Measurements from ENCODE around the gene WWOX. TPM values are rescaled to one million over a fixed set of nuclear protein-coding genes. Genes with fewer than 3 reads are reported as not detected.

Gene WWOX
- total and polyA plus RNA-seq, 2 donors (not counting 3 experiments of a cell fraction or from before 2014, with no cell fraction given): 6.2 to 12.5 TPM

- no peaks in the 10 kb centered on the region for H3K9me1 ChIP-seq (replicated peaks; ENCODE audit: control insufficient read depth, extremely low read depth, insufficient read depth, low read length)
- H3K27me3 ChIP-seq (ENCODE audit: control insufficient read depth in 2 of 2, insufficient read depth in 2 of 2, low read length in 2 of 2): no peaks in the 10 kb centered on the region
- no peaks in the 10 kb centered on the region for H3K36me3 ChIP-seq (ENCODE audit: control insufficient read depth in 2 of 2, extremely low read depth in 1 of 2, insufficient read depth in 2 of 2, low read length in 2 of 2)
- no peak for DNase-seq (ENCODE audit: low read depth, low spot score)
- no peaks in the 10 kb centered on the region for H4K20me1 ChIP-seq (replicated peaks; ENCODE audit: control insufficient read depth, extremely low read depth, insufficient read depth, low read length)
- FAIRE-seq: no peak
- no peaks in the 10 kb centered on the region for H3K79me2 ChIP-seq (ENCODE audit: control insufficient read depth, insufficient read depth, low read length)
- ChIA-PET POLR2A (no interaction called here), CTCF (no interaction called here)
- H2AFZ ChIP-seq (ENCODE audit: low read depth, low read length): no peak overlapping the region
- no peak overlapping the region for H3K4me2 ChIP-seq (ENCODE audit: insufficient read depth, low read length)
- no peak overlapping the region for H3K9ac ChIP-seq (replicated peaks; ENCODE audit: extremely low read depth, insufficient read depth, low read length)
- no peak overlapping the region for H3K27ac ChIP-seq (ENCODE audit: insufficient read depth, low read depth, low read length)
- BruUV-seq (replicated peaks): no TSS peak
- no peak overlapping the region for H3K4me3 ChIP-seq (replicated peaks in 1 of 3; ENCODE audit: insufficient read depth in 1 of 3, low read depth in 1 of 3, low read length in 3 of 3)
- TF ChIP-seq GATA2 (IDR thresholded peaks at IDR 0.05; ENCODE audit: insufficient read depth, insufficient read length, low read depth, low read length) (no peak), MYC (IDR thresholded peaks at IDR 0.05; ENCODE audit: low read depth, low read length) (no peak), EZH2 (IDR thresholded peaks at IDR 0.05; ENCODE audit: borderline replicate concordance, low read depth, low read length, severe bottlenecking) (no peak), POLR2AphosphoS5 (IDR thresholded peaks at IDR 0.05; ENCODE audit: insufficient read depth, low read depth, low read length) (no peak), JUN (IDR thresholded peaks at IDR 0.05; ENCODE audit: borderline replicate concordance, insufficient read depth, insufficient read length, low read depth) (no peak), POLR2A (IDR thresholded peaks at IDR 0.05; ENCODE audit: low read depth, low read length) (no peak), FOS (IDR thresholded peaks at IDR 0.05; ENCODE audit: borderline replicate concordance, insufficient read depth, low read length) (no peak)
- no peaks in the 10 kb centered on the region for H3K4me1 ChIP-seq (ENCODE audit: control insufficient read depth, extremely low read depth, insufficient read depth, low read length)
- intact Hi-C loops (cut with micrococcal nuclease): no loop called here
- peaks cover 4% of the 10 kb centered on the region for H3K9me3 ChIP-seq (replicated peaks; ENCODE audit: control insufficient read depth, insufficient read depth, low read length)
- dilution Hi-C loops (cut with MboI; ENCODE audit: extremely low pct_ligation_motif_present, low sequenced_read_pairs): no loop called here
These were observed 886.5 kb downstream of the WWOX start for GRCh38 chr16:78985716-78986605.

DNA sequence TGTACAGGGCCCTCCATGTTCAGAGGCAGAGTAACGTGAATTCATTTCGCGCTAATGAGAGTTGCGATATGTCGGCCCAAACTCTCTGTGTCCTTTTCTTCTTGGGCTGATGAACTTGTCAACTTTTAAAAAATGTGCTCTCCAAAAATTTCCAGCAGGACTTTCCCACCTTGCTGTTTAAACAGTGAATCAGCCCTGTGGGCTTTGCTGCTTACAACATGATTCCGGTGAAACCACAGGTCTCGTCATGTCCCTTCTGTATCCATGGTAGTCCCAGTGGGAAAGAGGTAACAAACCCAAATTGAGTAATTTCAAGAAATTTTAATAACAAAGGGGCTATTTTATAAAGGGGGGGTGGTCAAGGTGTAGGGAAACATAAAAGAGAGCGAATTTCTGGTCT is 888.2 kb downstream of the WWOX start:
- H3K4me3 ChIP-seq (replicated peaks in 1 of 3; ENCODE audit: insufficient read depth in 1 of 3, low read depth in 1 of 3, low read length in 3 of 3): no peak overlapping the region
- TF ChIP-seq JUN (IDR thresholded peaks at IDR 0.05; ENCODE audit: borderline replicate concordance, insufficient read depth, insufficient read length, low read depth): no peak
- TF ChIP-seq POLR2A (IDR thresholded peaks at IDR 0.05; ENCODE audit: low read depth, low read length): no peak
- TF ChIP-seq EZH2 (IDR thresholded peaks at IDR 0.05; ENCODE audit: borderline replicate concordance, low read depth, low read length, severe bottlenecking): no peak
- no peak for TF ChIP-seq MAX (IDR thresholded peaks at IDR 0.05; ENCODE audit: insufficient read depth, insufficient read length)
- TF ChIP-seq POLR2AphosphoS5 (IDR thresholded peaks at IDR 0.05; ENCODE audit: insufficient read depth, low read depth, low read length): no peak
- no peak for TF ChIP-seq FOS (IDR thresholded peaks at IDR 0.05; ENCODE audit: borderline replicate concordance, insufficient read depth, low read length)
- TF ChIP-seq GATA2 (IDR thresholded peaks at IDR 0.05; ENCODE audit: insufficient read depth, insufficient read length, low read depth, low read length): no peak
- TF ChIP-seq, protein P1, sequence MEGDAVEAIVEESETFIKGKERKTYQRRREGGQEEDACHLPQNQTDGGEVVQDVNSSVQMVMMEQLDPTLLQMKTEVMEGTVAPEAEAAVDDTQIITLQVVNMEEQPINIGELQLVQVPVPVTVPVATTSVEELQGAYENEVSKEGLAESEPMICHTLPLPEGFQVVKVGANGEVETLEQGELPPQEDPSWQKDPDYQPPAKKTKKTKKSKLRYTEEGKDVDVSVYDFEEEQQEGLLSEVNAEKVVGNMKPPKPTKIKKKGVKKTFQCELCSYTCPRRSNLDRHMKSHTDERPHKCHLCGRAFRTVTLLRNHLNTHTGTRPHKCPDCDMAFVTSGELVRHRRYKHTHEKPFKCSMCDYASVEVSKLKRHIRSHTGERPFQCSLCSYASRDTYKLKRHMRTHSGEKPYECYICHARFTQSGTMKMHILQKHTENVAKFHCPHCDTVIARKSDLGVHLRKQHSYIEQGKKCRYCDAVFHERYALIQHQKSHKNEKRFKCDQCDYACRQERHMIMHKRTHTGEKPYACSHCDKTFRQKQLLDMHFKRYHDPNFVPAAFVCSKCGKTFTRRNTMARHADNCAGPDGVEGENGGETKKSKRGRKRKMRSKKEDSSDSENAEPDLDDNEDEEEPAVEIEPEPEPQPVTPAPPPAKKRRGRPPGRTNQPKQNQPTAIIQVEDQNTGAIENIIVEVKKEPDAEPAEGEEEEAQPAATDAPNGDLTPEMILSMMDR (IDR thresholded peaks at IDR 0.05; ENCODE audit: extremely low read depth in 1 of 2, insufficient read depth in 1 of 2, low read depth in 1 of 2, low read length in 2 of 2): no peak
- no peak for TF ChIP-seq MYC (IDR thresholded peaks at IDR 0.05; ENCODE audit: low read depth, low read length)
- intact Hi-C loops (cut with micrococcal nuclease) (no loop called here), dilution Hi-C loops (cut with MboI; ENCODE audit: extremely low pct_ligation_motif_present, low sequenced_read_pairs) (no loop called here)
- H2AFZ ChIP-seq (ENCODE audit: low read depth, low read length): no peak overlapping the region
- ChIA-PET POLR2A (no interaction called here), CTCF (no interaction called here)
- no peaks in the 10 kb centered on the region for H3K36me3 ChIP-seq (ENCODE audit: control insufficient read depth in 2 of 2, extremely low read depth in 1 of 2, insufficient read depth in 2 of 2, low read length in 2 of 2)
- peaks cover 6% of the 10 kb centered on the region for H3K9me3 ChIP-seq (replicated peaks; ENCODE audit: control insufficient read depth, insufficient read depth, low read length)
- DNase-seq (ENCODE audit: low read depth, low spot score) (no peak), FAIRE-seq (no peak)
- no peaks in the 10 kb centered on the region for H3K4me1 ChIP-seq (ENCODE audit: control insufficient read depth, extremely low read depth, insufficient read depth, low read length)
- no peak overlapping the region for H3K9ac ChIP-seq (replicated peaks; ENCODE audit: extremely low read depth, insufficient read depth, low read length)
- no peaks in the 10 kb centered on the region for H3K27me3 ChIP-seq (ENCODE audit: control insufficient read depth in 2 of 2, insufficient read depth in 2 of 2, low read length in 2 of 2)
- H3K4me2 ChIP-seq (ENCODE audit: insufficient read depth, low read length): no peak overlapping the region
- BruUV-seq (replicated peaks): no TSS peak
- H4K20me1 ChIP-seq (replicated peaks; ENCODE audit: control insufficient read depth, extremely low read depth, insufficient read depth, low read length): no peaks in the 10 kb centered on the region
- H3K9me1 ChIP-seq (replicated peaks; ENCODE audit: control insufficient read depth, extremely low read depth, insufficient read depth, low read length): no peaks in the 10 kb centered on the region
- no peaks in the 10 kb centered on the region for H3K79me2 ChIP-seq (ENCODE audit: control insufficient read depth, insufficient read depth, low read length)
- no peak overlapping the region for H3K27ac ChIP-seq (ENCODE audit: insufficient read depth, low read depth, low read length)
